ENCODE data around the gene POMGNT2. TPM values are rescaled to one million over a fixed set of nuclear protein-coding genes. Genes with fewer than 3 reads are reported as not detected.

Gene POMGNT2
- total and polyA plus RNA-seq, 2 experiments from 2014 or later, result 10.7 to 26.1 TPM

GRCh38 chr3:43106293-43106628 is 382 bp upstream of the POMGNT2 start (continued):
- TF ChIP-seq ZNF462 (CRISPR knock-in tag; IDR thresholded peaks at IDR 0.05), result no peak

- Histone ChIP-seq H3K4me3 (peak overlapping the region; percentile 82), H4K20me1 (replicated peaks; ENCODE audit: insufficient read depth) (peaks cover 3% of the 10 kb centered on the region), H3K79me2 (replicated peaks; ENCODE audit: insufficient read depth) (peaks cover 17% of the 10 kb centered on the region; the same call in 1 of the 2 replicates), H3K9me2 (ENCODE audit: insufficient read depth) (peaks cover 7% of the 10 kb centered on the region; the same call in 1 of the 2 replicates), H3K4me2 (peak overlapping the region; percentile 71), H3F3A (replicated peaks; ENCODE audit: low read depth) (no peaks in the 10 kb centered on the region), H3K27me3 (ENCODE audit: insufficient read depth) (peaks cover 16% of the 10 kb centered on the region; the same call in 1 of the 2 replicates), H3K4me1 (ENCODE audit: insufficient read depth) (peaks cover 4% of the 10 kb centered on the region; the same call in 1 of the 2 replicates), H3K36me3 (ENCODE audit: insufficient read depth) (no peaks in the 10 kb centered on the region), H3K27ac (ENCODE audit: low read depth) (no peak overlapping the region), H2AFZ (peak overlapping the region; percentile 85)
- peak; percentile 22 for DNase-seq (ENCODE audit: low spot score)
- Mint-ChIP-seq H3K9me3 (no peaks in the 10 kb centered on the region), H3K4me1 (peaks cover 10% of the 10 kb centered on the region), H3K27ac (no peak overlapping the region), H3K27me3 (ENCODE audit: insufficient read depth, low read depth, poor library complexity) (peaks cover 3% of the 10 kb centered on the region), H3K4me3 (peak overlapping the region; percentile 60), H3K36me3 (ENCODE audit: low read depth) (no peaks in the 10 kb centered on the region)
- peak; percentile 34 for ATAC-seq
- no peak for TF ChIP-seq EZH2 (IDR thresholded peaks at IDR 0.05; ENCODE audit: low read depth, unreplicated experiment)
- no peak for TF ChIP-seq ZNF331 (CRISPR knock-in tag; IDR thresholded peaks at IDR 0.05; ENCODE audit: low read depth)
- no peak for TF ChIP-seq JUNB (IDR thresholded peaks at IDR 0.05; ENCODE audit: unreplicated experiment)
- no peak for TF ChIP-seq STAT1 (IDR thresholded peaks at IDR 0.05; ENCODE audit: unreplicated experiment)
- TF ChIP-seq ZNF114 (CRISPR knock-in tag; IDR thresholded peaks at IDR 0.05), result no peak
- no peak for TF ChIP-seq CREB1 (CRISPR knock-in tag; IDR thresholded peaks at IDR 0.05; ENCODE audit: low read depth)
- no peak for TF ChIP-seq CTCF (conservative IDR thresholded peaks at IDR 0.05; ENCODE audit: low read depth in 2 of 2)
Measured at GRCh38 chr3:43104660-43105595, 951 bp downstream of the POMGNT2 start.
